GM18861 (cell line): ENCODE results near the gene FANCD2.
"Not testable (repeated sequence)": the region's sequence is repeated elsewhere in the genome, so short reads cannot be mapped to it uniquely, and the experiment has no call there.

Experiments
- ATAC-seq: cut with Tn5 transposase; IDR thresholded peaks from one replicate; pipeline ENCODE4 v1.9.1; 2021; ENCODE audit not compliant: unreplicated experiment

Gene FANCD2

GRCh38 chr3:10026084-10026890, at the start of gene FANCD2:
Gene FANCD2 (plus strand): TSS chr3:10026437. CDS start chr3:10028658, 2,221 bp downstream.
- peak; percentile 72 for ATAC-seq

- ATAC-seq, result no peak
Measured at GRCh38 chr3:9976721-9977709, 49.2 kb upstream of the FANCD2 start.

- ATAC-seq, result no peak
Measured at GRCh38 chr3:9978710-9979305, 47.4 kb upstream of the FANCD2 start.

GRCh38 chr3:9980251-9980650, 46.0 kb upstream of the FANCD2 start:
- no peak for ATAC-seq

GRCh38 chr3:9986230-9986725, 40.0 kb upstream of the FANCD2 start:
- ATAC-seq, result peak; percentile 24

GRCh38 chr3:9994086-9994844, 32.0 kb upstream of the FANCD2 start:
- no peak for ATAC-seq

GRCh38 chr3:10000686-10001085, 25.6 kb upstream of the FANCD2 start:
- ATAC-seq, result no peak

- ATAC-seq, result no peak
Measured at GRCh38 chr3:10002951-10003350, 23.3 kb upstream of the FANCD2 start.

GRCh38 chr3:10004506-10004905, 21.7 kb upstream of the FANCD2 start:
- ATAC-seq, result no peak

- ATAC-seq, result no peak
Measured at GRCh38 chr3:10004960-10005564, 21.2 kb upstream of the FANCD2 start.

- ATAC-seq, result no peak
Measured at GRCh38 chr3:10006048-10006761, 20.0 kb upstream of the FANCD2 start.

- no peak for ATAC-seq
Measured at GRCh38 chr3:10006762-10007090, 19.5 kb upstream of the FANCD2 start.

GRCh38 chr3:10007126-10007782, 19.0 kb upstream of the FANCD2 start:
- no peak for ATAC-seq

- not testable (repeated sequence) for ATAC-seq
Measured at GRCh38 chr3:10008216-10008587, 18.0 kb upstream of the FANCD2 start.

GRCh38 chr3:10008588-10009344, 17.5 kb upstream of the FANCD2 start:
- ATAC-seq, result peak; percentile 40

GRCh38 chr3:10010421-10010877, 15.8 kb upstream of the FANCD2 start:
- ATAC-seq, result no peak

- ATAC-seq, result peak; percentile 72
Measured at GRCh38 chr3:10010878-10011465, 15.3 kb upstream of the FANCD2 start.

- no peak for ATAC-seq
Measured at GRCh38 chr3:10011631-10012030, 14.6 kb upstream of the FANCD2 start.
